Stimulated activated CD4-positive, alpha-beta T cell treated with anti-CD3 and anti-CD28 coated beads, Interleukin-15, amount 100 ng/mL, for 24 hours (primary cell): Measurements from ENCODE around the gene TCTN3.
A peak's percentile ranks its signal among the peaks of the same experiment; 100 is the strongest.
"Not testable (repeated sequence)": the region's sequence is repeated elsewhere in the genome, so short reads cannot be mapped to it uniquely, and the experiment has no call there.

Experiments
- DNase-seq: peaks from one replicate; pipeline ENCODE4 v3.0.0-alpha.2; 2020

The TCTN3 gene

GRCh38 chr10:95683966-95684365 lies 9.8 kb downstream of the TCTN3 start:
- DNase-seq, result no peak

GRCh38 chr10:95675403-95676116 lies 18.2 kb downstream of the TCTN3 start:
- DNase-seq, result no peak

DNA sequence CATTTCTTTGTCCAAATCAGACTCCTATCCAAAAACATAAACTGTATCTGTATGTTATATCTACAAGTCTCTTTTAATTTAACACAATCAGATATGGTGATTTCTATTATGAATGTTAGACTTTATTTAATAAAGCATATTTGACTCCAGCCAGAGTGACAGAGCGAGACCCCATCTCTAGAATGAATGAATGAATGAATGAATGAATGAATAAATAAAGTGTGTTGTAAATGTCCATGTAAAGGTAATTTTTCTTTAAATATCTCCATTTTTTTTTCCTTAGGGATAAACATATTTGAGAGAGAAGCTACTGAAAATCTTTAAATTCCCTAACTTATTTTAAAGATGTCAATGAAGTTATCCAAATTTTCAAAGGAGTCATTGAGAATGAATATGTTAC lies 19.1 kb downstream of the TCTN3 start:
- DNase-seq, result no peak

DNA sequence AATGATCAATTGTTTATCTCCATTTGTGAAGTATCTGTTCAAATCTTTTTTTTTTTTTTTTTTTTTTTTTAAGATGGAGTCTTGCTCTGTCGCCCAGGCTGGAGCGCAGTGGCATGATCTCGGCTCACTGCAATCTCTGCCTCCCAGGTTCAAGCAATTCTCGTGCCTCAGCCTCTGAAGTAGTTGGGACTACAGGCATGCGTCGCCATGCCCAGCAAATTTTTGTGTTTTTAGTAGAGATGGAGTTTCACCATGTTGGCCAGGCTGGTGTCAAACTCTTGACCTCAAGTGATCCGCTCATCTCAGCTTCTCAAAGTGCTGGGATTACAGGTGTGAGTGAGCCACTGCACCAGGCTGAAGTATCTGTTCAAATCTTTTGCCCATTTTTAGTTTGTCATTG lies 21.1 kb downstream of the TCTN3 start:
- not testable (repeated sequence) for DNase-seq

DNA sequence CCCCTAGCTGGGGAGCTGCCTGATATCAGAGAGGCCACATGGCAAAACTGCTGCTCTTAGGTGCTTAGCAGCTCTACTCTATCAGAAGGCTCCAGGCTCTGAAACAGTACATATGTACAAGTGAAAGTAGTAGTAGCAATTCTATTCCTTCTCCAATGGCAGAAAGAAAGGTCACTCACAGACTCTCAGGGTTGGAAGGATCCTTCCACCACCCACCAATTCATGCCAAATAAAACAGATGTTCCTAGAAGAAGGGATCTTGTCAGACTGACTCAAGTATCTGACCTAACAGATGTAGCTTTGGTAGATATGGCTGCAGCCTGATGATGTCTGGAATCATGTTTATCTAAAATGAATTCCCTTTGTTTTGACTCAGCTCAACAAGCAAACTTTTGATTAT lies 29.2 kb downstream of the TCTN3 start:
- DNase-seq, result no peak

DNA sequence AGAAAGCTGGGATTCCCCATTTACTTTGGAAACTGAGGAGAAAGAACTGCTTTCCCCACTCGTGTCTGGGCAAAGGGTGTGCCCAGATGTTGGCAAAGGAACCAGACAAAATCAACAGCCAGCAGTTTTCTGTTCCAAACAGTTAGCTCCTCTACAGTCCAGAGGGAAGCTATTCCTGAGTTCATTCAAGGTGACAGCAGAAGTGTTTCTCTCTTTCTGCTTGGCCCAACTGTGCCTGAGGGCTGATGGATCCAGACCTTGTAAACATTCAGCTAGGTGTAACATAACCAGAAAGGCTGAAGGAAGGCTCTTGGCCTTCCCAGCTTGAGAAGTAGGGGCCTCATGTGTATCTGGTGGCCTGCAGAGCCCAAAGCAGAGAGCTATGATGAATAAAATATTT lies 30.2 kb downstream of the TCTN3 start:
- no peak for DNase-seq

GRCh38 chr10:95661818-95662217 lies 31.9 kb downstream of the TCTN3 start:
- no peak for DNase-seq

DNA sequence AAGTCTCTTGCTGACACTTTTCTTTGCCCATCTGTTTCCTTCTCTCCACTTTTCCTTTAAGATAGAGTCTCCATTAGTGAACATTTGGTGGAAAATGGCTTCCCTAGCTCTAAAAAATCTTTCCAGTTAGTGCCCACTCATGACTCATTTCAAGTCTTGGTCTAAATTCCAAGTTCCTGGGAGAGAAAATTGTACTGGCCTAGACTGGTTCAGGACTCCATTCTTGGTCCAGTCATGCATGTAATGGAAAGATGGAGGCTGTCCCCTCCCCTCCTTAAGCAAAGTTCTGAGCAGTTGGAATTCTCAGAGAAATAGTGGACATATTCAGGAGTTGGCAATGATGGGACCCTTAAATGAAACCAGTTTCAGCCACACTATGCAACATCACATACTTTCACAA lies 33.4 kb downstream of the TCTN3 start:
- no peak for DNase-seq

GRCh38 chr10:95657250-95657649 lies 36.5 kb downstream of the TCTN3 start:
- no peak for DNase-seq

DNA sequence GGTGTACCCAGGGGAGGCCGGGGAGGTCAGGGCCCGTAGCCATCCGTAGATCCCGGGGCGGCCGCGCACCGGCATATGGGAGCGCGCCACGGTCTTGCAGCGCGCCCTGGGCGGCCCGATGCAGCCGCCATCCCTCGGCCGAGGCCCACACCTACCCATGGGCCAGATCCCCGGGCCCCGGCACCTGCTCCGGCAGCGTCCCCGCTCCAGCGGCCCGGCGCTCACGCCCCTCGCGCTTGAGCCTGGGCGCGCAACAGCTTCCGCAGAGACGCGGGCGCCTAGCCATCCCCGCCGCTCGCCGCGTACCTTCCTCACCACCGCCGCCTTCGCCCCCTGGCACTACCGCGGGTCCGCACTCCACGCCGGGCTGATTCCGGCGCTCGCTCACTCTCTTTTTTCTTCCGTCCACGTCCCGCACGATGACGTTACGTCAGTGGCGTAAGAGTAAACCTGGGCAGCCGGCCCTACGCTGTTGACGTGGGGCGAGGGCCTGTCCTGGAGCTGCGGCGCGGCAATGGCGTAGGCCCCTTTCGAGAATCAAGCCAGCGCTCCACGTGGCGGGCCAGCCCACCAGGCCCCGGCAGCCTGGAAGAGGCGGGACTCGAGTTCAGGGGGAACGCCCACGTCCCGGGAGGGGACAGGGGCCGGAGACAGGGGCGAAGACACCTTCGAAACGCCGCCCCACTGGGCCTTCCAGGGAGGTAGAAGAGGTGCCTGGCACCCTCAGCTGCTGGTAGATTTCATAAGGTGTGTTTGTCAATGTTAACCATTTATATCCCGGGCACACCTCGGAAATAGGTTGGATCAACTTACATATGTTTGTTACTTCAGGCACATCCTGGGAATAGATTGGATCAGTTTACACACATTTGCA lies 37.2 kb downstream of the TCTN3 start, which contains the start of gene ALDH18A1:
Gene ALDH18A1, minus strand, starts transcription at position 421 of the 874 bp plus-strand sequence. CDS start 3,334 bp downstream, outside the sequence.
- DNase-seq, result peak; percentile 94

DNA sequence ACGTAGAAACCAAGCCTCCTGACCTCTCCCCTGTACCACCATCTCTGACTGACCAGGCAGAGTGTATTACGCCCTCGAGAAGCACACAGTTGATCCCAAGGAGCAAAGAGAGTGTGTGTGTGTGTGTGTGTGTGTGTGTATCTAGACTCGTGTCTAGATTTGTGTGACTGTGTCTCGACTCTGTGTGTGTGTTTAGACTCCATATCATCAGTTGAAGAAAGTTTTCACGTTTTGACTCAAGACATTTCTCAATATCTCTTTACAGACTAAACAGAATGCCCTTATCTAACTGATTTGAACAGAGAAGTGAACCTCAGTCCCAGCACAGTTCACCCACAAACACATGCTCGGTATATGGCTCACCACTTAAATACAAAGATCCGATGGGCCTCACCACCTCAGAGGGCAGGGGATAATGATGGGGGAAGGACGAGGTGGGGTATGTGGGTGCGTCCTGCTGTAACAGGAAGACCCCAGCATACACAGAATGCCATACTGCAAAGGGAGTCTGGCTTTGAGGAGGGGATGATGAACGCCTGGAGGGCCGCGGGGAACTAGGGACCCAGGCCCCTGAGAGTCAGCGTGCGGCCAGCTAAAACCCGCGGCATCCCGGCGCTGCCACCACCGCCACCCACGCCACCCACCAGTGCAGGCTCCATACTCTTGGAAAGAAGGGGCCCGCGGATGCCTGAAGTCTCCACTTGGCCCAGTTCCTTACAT lies 38.0 kb downstream of the TCTN3 start:
- DNase-seq, result no peak

DNA sequence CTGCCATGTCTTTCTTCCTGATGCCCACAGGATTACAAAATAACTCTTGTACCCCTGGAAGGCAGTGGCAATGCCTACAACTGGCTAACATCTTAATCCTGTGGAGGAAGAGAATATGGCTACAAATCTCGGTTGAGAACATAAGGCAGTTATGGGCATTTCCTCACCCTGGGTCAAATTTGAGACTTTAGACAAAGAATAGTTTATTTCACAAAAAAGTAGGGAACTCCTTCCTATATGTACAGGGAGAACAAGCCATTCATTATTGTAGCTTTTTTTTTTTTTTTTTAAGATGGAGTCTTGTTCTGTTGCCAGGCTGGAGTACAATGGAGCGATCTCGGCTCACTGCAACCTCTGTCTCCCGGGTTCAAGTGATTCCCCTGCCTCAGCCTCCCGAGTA lies 39.8 kb downstream of the TCTN3 start:
- DNase-seq, result no peak

DNA sequence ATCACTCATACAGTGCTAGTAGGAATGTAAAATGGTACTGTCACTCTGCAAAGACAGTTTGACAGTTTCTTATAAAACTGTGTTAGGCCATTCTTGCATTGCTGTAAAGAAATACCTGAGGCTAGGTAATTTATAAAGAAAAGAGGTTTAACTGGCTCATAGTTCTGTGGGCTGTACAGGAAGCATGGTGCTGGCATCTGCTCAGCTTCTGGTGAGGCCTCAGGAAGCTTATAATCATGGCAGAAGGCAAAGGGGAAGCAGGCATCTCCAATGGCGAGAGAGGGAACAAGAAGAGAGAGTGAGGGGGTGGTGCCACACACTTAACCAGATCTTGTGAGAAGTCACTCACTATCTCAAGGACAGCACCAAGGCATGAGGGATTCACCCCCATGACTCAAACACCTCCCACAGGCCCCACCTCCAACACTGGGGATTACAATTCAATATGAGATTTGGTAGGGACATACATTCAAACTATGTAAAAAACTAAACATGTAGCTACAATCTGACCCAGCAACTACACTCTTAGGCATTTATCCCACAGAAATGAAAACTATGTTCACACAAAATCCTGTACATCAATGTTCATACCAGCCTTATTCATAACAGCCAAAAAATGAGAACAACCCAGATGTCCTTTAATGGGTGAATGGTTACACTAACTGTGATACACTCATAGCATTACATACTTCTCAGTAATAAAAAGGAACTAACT lies 42.2 kb downstream of the TCTN3 start:
- no peak for DNase-seq

- DNase-seq, result no peak
Observed at GRCh38 chr10:95650232-95650631, 43.5 kb downstream of the TCTN3 start.

DNA sequence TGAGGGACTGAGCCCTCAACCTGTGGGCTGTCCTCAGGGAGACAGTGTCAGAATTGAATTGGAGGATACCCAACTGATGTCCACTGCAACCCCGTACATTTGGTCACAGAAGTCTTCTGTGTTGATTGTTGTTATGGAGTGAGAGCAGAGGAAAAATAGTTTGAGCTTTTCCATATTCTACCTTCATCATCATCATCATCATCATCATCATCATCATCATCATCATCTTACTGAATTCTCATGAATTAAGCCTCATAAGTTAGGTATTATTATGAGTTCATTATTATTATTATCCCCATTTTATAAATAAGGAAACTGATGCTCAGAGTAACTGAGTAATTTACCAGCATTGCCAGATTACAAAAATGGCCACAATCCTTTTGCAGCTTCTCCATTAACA lies 45.6 kb downstream of the TCTN3 start:
- DNase-seq, result no peak

GRCh38 chr10:95646160-95646559 lies 47.6 kb downstream of the TCTN3 start:
- DNase-seq, result no peak

DNA sequence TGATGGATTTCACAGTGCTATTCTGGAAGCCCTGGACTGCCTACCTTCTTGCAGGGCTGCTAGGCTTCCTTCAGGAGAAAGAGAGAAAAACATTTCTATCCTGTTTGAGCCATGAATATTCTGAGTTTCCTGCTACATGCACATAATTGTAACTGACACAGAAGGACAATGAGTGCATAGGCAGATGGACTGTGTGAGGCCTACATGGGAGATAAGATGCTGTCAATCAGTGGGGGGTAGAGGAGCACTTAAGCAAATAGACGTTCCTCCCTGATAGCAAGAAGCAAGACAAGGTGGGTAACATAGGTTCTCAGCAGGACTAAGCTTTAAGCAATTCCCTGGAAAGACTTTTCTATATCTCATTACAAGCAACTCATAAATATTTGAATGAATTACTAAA lies 48.8 kb downstream of the TCTN3 start:
- DNase-seq, result no peak

DNA sequence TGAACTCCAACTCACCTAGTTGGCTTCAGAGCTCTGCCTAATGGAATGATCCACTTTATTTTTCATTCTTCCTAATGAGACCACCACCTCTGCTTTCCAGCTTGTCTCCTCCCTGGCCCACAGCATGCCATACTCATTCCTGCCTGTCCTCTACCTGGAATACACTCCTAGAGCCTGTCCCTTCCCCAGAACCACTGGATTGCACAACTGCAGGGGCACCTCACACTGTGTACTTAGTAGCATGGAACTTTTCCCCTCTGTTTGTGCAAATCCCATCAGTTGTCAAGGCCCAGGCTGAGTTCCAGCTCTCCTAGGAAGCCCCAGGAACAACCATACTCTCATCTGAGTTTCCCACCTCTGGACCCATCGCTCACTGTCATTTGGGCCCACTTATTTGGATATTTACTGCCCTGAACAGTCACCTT lies 52.8 kb downstream of the TCTN3 start:
- no peak for DNase-seq

GRCh38 chr10:95637911-95638310 lies 55.8 kb downstream of the TCTN3 start:
- DNase-seq, result no peak

GRCh38 chr10:95637140-95637539 lies 56.6 kb downstream of the TCTN3 start:
- DNase-seq, result no peak

DNA sequence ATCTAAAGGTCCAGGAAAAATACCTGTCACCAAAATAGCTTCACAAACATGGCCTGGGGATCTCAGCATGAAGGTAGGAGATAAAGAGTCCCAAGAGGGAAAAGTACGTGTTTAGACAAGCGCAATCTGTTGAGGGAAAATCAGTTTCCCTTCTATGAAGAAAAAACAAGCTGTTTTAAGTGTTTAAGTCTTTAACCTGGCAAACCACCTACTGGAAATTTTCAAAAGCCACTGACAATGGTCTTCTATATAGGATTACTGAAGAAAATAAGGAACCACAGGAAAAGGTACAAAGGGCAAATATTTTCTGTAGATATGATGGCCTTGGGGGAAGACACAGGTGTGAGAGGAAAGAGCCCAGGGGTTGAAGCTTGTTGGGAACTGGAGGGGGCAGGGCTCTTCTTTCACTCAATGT lies 58.4 kb downstream of the TCTN3 start:
- DNase-seq, result no peak

DNA sequence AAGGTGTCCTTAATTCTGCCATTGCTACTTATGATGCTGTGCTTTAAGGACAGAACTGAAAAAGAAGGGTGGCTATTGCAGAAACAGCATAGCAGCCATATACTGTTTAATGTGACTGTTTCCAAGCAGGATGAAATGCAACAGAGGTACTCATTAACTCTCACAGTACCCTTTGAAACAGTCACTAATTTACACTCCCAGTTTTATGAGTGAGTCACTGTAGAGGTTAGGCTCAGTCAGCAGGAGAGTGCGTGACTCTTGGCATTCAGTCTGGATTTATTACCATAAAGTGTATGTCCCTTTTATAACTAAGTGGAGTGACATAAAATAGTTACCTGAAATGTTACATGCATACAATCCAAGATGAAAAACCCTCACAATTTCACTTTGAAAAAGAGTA lies 64.9 kb downstream of the TCTN3 start:
- no peak for DNase-seq

GRCh38 chr10:95626500-95626899 lies 67.2 kb downstream of the TCTN3 start:
- no peak for DNase-seq
